Mesodermal cell (in vitro differentiated cells): ENCODE data around the gene RASA3.

Source experiments
- H3K27ac ChIP-seq: 2 replicates; pipeline ENCODE4 v1.7.0; 2013; ENCODE audit warnings: mild to moderate bottlenecking, low read depth, low read length, moderate library complexity; ENCODE audit not compliant: severe bottlenecking
- H3K36me3 ChIP-seq: 2 replicates; pipeline ENCODE4 v1.7.1; 2013; ENCODE audit warnings: mild to moderate bottlenecking, low read length, moderate library complexity; ENCODE audit not compliant: control insufficient read depth, insufficient read depth
- H3K4me1 ChIP-seq: one replicate; pipeline ENCODE4 v1.7.1; 2013; ENCODE audit warnings: mild to moderate bottlenecking, low read length; ENCODE audit not compliant: insufficient read depth, control insufficient read depth, poor library complexity, severe bottlenecking
- H3K4me3 ChIP-seq: 2 replicates; pipeline ENCODE4 v1.7.0; 2013; ENCODE audit warnings: low read length, control low read depth, mild to moderate bottlenecking; ENCODE audit not compliant: insufficient read depth, poor library complexity, severe bottlenecking; ENCODE audit errors: extremely low read depth
- H3K9me3 ChIP-seq: 2 replicates; pipeline ENCODE4 v1.7.1; 2013; ENCODE audit warnings: mild to moderate bottlenecking, low read length, moderate library complexity; ENCODE audit not compliant: control insufficient read depth
- WGBS, 2 experiments: methylation state at CpG; one replicate each; pipeline ENCODE4 v1.1.5; 2013; ENCODE audit warnings: missing lambda C conversion rate in 2 of 2; ENCODE audit not compliant: insufficient coverage in 2 of 2; 5-methylcytosine and 5-hydroxymethylcytosine counted together

Gene RASA3

DNA sequence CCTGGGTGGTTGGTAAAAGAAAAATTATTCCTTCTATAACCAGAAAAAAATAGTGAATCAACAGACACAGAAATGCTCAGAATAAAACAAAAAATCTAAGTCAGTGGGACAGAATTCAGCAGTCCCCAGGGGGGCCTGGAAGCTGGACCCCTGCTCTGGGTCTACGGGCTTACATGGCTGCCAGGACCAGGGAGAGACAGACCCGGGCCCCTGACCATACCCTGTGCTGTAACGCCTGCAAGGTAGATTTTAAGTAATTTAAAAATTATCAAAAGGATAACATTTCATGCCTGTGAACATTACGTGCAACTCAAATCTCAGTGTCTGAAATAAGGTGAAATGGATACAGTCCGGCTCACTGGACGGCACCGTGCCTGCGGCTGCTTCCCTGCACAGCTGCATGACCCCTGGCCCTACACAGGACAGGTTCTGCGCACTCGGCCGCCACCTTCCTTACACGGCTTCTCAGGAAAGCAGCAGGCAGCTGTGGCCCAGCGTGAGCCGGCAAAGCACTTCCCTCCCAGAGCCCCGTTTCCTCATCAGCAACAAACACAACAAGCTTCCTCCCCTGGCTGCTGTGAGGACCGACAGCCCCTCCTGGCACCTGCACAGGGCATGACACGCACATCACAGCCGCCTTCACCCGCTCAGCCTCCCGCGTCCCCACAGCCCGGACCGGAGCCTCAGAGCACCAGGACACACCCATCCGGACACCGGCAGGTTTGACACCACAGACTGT, 22.2 kb downstream of the RASA3 start:
- no peaks in the 10 kb centered on the region for H3K9me3 ChIP-seq
- WGBS, 2 experiments = 74 to 91% methylated on average over 10 to 13 of the region's 25 CpGs

GRCh38 chr13:114109641-114110041, 22.8 kb downstream of the RASA3 start:
- no peaks in the 10 kb centered on the region for H3K9me3 ChIP-seq
- H3K4me3 ChIP-seq = no peak overlapping the region
- no peak overlapping the region for H3K27ac ChIP-seq
- peaks cover 34% of the 10 kb centered on the region for H3K36me3 ChIP-seq
- peaks cover 75% of the 10 kb centered on the region for H3K4me1 ChIP-seq
- WGBS, 2 experiments = 73 to 82% methylated on average over 19 to 20 of the region's 24 CpGs

More for the DNA sequence above, 22.2 kb downstream of the RASA3 start:
- no peak overlapping the region for H3K27ac ChIP-seq
- no peak overlapping the region for H3K4me3 ChIP-seq
- H3K4me1 ChIP-seq = peaks cover 81% of the 10 kb centered on the region
- peaks cover 40% of the 10 kb centered on the region for H3K36me3 ChIP-seq

DNA sequence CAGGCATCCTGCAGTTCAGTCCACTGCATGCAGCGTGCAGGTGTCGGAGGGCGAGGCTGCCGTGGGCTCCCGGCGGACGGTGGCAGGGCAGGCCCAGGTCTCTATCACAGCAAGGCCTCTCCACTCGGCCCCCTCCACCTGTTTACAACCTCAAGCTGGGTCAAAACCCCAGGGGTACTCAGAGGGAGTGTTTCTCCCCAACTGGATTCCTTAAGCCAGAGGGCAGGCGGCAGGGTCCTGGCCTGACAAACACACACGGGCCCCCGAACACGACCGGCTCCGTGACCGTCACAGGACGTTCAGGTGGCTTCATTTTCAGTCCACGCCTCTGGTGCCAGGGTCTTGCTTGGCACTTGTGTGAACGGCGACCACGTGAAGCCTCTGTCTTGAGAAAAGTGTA, 23.5 kb downstream of the RASA3 start:
- Histone ChIP-seq H3K4me3 (no peak overlapping the region), H3K36me3 (peaks cover 26% of the 10 kb centered on the region), H3K4me1 (peaks cover 68% of the 10 kb centered on the region), H3K27ac (no peak overlapping the region), H3K9me3 (no peaks in the 10 kb centered on the region)
- WGBS, 2 experiments = 92 to 98% methylated on average over 12 to 19 of the region's 20 CpGs

GRCh38 chr13:114108141-114108761, 24.2 kb downstream of the RASA3 start:
- peaks cover 23% of the 10 kb centered on the region for H3K36me3 ChIP-seq
- peaks cover 66% of the 10 kb centered on the region for H3K4me1 ChIP-seq
- H3K27ac ChIP-seq = peak overlapping the region; percentile 64
- H3K9me3 ChIP-seq = no peaks in the 10 kb centered on the region
- WGBS, 2 experiments = 90 to 96% methylated on average over 8 to 15 of the region's 33 CpGs
- H3K4me3 ChIP-seq = no peak overlapping the region

DNA sequence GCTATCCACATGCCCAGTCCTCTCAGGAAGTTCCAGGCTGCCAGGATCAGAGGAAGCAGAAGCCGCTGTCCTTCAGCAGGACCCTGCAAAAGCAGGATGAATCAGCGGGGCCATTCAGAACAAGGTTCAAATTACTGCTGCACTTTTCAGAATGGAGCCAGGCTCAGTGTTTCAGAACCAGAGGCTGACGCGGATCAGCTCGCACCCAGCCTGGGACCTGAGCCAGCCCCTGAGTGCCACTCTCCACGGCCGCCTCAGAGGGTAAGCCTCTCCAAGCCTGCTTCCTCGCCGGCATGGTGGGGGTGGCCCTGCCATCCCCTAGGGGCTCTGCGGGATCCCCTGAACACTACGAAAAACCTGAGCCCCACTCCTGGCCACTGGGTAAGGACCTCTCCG, 24.7 kb downstream of the RASA3 start:
- H3K4me3 ChIP-seq = no peak overlapping the region
- 87 to 92% methylated on average over 9 to 12 of the region's 12 CpGs for WGBS, 2 experiments
- peaks cover 61% of the 10 kb centered on the region for H3K4me1 ChIP-seq
- peaks cover 19% of the 10 kb centered on the region for H3K36me3 ChIP-seq
- H3K9me3 ChIP-seq = no peaks in the 10 kb centered on the region
- H3K27ac ChIP-seq = peak overlapping the region; percentile 64

DNA sequence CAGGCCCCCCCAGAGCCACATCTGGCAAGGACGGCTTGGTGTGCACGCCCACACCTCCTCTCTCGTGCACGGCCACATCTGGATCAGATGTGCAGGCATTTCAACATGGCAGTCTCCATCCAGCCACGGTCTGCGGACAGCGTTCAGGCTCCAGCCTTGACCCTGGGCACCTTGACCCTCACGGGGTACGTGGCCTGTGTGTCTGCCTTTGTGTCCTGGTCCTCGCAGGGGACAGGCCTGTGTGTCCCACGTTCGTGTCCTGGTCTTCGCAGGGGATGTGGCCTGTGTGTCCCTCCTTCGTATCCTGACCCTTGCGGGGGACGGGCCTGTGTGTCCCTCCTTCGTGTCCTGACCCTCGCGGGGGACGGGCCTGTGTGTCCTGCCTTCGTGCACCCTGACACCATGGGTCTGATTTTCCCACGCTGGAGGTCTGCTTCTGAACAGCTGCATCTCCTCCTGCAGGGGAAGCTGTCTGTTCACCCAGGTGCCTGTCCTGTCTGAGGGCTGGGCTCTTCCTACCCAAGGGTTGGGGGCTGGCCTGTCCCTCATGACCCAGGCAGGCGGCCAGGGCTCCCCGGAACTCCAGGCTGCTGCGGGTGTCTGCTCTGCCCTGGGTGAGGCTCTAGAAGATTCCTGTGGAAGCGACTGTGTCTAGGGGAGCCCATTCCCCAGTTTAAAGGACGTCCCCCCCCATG, 25.3 kb downstream of the RASA3 start:
- Histone ChIP-seq H3K27ac (peak overlapping the region; percentile 64), H3K4me3 (no peak overlapping the region), H3K4me1 (peaks cover 56% of the 10 kb centered on the region), H3K36me3 (peaks cover 20% of the 10 kb centered on the region), H3K9me3 (no peaks in the 10 kb centered on the region)
- WGBS, 2 experiments = 94% methylated on average over 22 to 26 of the region's 27 CpGs

DNA sequence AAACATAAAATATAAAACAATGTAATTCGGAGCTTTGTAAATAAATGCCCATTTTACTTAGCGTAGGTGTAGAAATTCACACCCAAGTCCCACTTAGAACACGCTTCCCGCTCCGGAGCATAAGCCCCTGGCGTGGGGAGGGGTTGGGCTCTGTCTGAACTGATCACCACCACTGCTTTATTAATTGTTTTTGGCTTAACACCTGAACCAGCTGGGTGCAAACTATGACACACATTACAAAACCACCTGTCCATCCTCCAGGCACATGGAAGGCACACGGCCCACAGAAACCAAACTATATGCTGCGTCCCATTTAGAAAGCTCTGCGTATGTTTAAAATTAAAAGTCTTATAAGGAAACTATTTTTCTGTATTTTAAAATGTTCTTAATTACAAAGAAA, 25.9 kb downstream of the RASA3 start:
- 97% methylated on average over 5 of the region's 9 CpGs; no CpG with 5 or more reads in 1 of the 2 experiments for WGBS, 2 experiments

DNA sequence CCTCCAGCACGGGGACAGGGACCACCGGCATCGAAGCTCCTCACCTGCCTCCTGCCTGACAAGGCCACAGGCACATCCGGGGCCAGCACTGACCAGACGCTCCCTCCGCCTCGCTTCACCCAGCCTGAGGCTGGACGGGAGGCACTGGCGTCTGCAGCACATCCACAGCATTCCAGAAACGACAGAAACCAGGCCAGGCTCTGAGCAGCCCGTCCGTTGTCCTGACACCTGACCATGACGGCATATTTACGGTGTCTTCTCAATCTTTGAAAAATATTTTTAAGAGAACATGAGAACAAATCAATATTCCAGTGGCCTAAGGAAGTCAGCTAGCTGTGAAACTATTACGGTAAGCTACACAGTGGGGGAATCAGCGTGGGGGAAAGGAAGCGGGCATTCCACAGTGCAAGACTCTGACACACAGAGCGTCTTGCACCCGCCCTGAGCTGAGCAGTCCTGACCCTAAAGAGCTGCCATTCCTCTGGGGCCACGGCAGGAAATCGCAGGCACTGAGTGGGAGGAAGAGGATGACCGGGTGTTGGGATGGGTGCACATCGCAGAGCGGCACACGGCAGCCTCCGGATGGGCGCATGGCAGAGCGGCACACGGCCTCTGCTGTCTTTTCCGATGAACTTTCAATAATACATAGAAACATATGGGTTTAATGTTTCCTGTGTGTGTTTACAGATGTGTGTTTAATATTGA, 26.8 kb downstream of the RASA3 start:
- no peaks in the 10 kb centered on the region for H3K9me3 ChIP-seq
- H3K4me1 ChIP-seq = peaks cover 54% of the 10 kb centered on the region
- no peak overlapping the region for H3K4me3 ChIP-seq
- peak overlapping the region; percentile 68 for H3K27ac ChIP-seq
- peaks cover 22% of the 10 kb centered on the region for H3K36me3 ChIP-seq
- 87 to 94% methylated on average over 17 to 21 of the region's 30 CpGs for WGBS, 2 experiments

More for the DNA sequence above, 25.9 kb downstream of the RASA3 start:
- H3K4me1 ChIP-seq = peaks cover 56% of the 10 kb centered on the region
- no peak overlapping the region for H3K4me3 ChIP-seq
- H3K27ac ChIP-seq = peak overlapping the region; percentile 68
- no peaks in the 10 kb centered on the region for H3K9me3 ChIP-seq
- H3K36me3 ChIP-seq = peaks cover 22% of the 10 kb centered on the region

- 96 to 98% methylated on average over 12 to 21 of the region's 24 CpGs for WGBS, 2 experiments
- Histone ChIP-seq H3K36me3 (peaks cover 22% of the 10 kb centered on the region), H3K4me3 (no peak overlapping the region), H3K27ac (peak overlapping the region; percentile 68), H3K9me3 (no peaks in the 10 kb centered on the region), H3K4me1 (peaks cover 48% of the 10 kb centered on the region)
These were observed 27.5 kb downstream of the RASA3 start for GRCh38 chr13:114104655-114105520.
